HUES6 (cell line): ENCODE data around the gene P2RX4.
"Not testable (repeated sequence)": the region's sequence is repeated elsewhere in the genome, so short reads cannot be mapped to it uniquely, and the experiment has no call there.

ENCODE experiments used
- H3K27ac ChIP-seq: 2 replicates; pipeline ENCODE4 v1.7.0; 2013; ENCODE audit warnings: low read depth, mild to moderate bottlenecking, low read length, inconsistent platforms
- H3K27me3 ChIP-seq: 2 replicates; pipeline ENCODE4 v1.6.1; 2013; ENCODE audit warnings: low read length; ENCODE audit not compliant: control insufficient read depth, insufficient read depth
- H3K36me3 ChIP-seq: 2 replicates; pipeline ENCODE4 v1.6.1; 2013; ENCODE audit warnings: low read length; ENCODE audit not compliant: control insufficient read depth, insufficient read depth
- H3K4me1 ChIP-seq: 2 replicates; pipeline ENCODE4 v1.6.1; 2013; ENCODE audit warnings: low read length; ENCODE audit not compliant: control insufficient read depth, insufficient read depth
- H3K4me3 ChIP-seq: 2 replicates; pipeline ENCODE4 v1.5.1; 2013; ENCODE audit warnings: low read depth, low read length
- H3K9ac ChIP-seq: one replicate; pipeline ENCODE4 v1.6.1; 2013; ENCODE audit warnings: mild to moderate bottlenecking, low read length
- H3K9me3 ChIP-seq: 2 replicates; pipeline ENCODE4 v1.6.1; 2013; ENCODE audit warnings: low read depth, low read length; ENCODE audit not compliant: control insufficient read depth, insufficient read depth

The P2RX4 gene

GRCh38 chr12:121189619-121190155 is 20.2 kb upstream of the P2RX4 start:
- H3K36me3 ChIP-seq, result no peaks in the 10 kb centered on the region
- 0 out of 2 replicates have a peak, but pooled peaks cover under 1% of the 10 kb centered on the region for H3K4me1 ChIP-seq
- H3K4me3 ChIP-seq, result no peak overlapping the region
- no peaks in the 10 kb centered on the region for H3K27me3 ChIP-seq
- no peak overlapping the region for H3K27ac ChIP-seq
- H3K9me3 ChIP-seq, result no peaks in the 10 kb centered on the region
- no peak overlapping the region for H3K9ac ChIP-seq

- H3K27me3 ChIP-seq, result no peaks in the 10 kb centered on the region
- no peaks in the 10 kb centered on the region for H3K9me3 ChIP-seq
- no peaks in the 10 kb centered on the region for H3K36me3 ChIP-seq
- H3K9ac ChIP-seq, result no peak overlapping the region
- no peaks in the 10 kb centered on the region for H3K4me1 ChIP-seq
- no peak overlapping the region for H3K27ac ChIP-seq
- no peak overlapping the region for H3K4me3 ChIP-seq
These were observed 19.4 kb upstream of the P2RX4 start for GRCh38 chr12:121190523-121191031.

GRCh38 chr12:121191151-121191550 is 18.8 kb upstream of the P2RX4 start:
- no peaks in the 10 kb centered on the region for H3K36me3 ChIP-seq
- H3K9ac ChIP-seq, result no peak overlapping the region
- H3K4me1 ChIP-seq, result no peaks in the 10 kb centered on the region
- H3K9me3 ChIP-seq, result no peaks in the 10 kb centered on the region
- no peak overlapping the region for H3K4me3 ChIP-seq
- no peaks in the 10 kb centered on the region for H3K27me3 ChIP-seq
- H3K27ac ChIP-seq, result no peak overlapping the region

GRCh38 chr12:121196902-121197301 is 13.0 kb upstream of the P2RX4 start:
- Histone ChIP-seq H3K9me3 (no peaks in the 10 kb centered on the region), H3K36me3 (no peaks in the 10 kb centered on the region), H3K9ac (no peak overlapping the region), H3K27ac (no peak overlapping the region), H3K4me1 (no peaks in the 10 kb centered on the region), H3K27me3 (no peaks in the 10 kb centered on the region), H3K4me3 (no peak overlapping the region)

- H3K4me1 ChIP-seq, result no peaks in the 10 kb centered on the region
- no peaks in the 10 kb centered on the region for H3K36me3 ChIP-seq
- H3K27me3 ChIP-seq, result no peaks in the 10 kb centered on the region
- H3K4me3 ChIP-seq, result no peak overlapping the region
- H3K9ac ChIP-seq, result no peak overlapping the region
- no peaks in the 10 kb centered on the region for H3K9me3 ChIP-seq
- H3K27ac ChIP-seq, result no peak overlapping the region
These were observed 11.0 kb upstream of the P2RX4 start for GRCh38 chr12:121198949-121199348.

GRCh38 chr12:121201140-121201539 is 8.8 kb upstream of the P2RX4 start:
- H3K4me3 ChIP-seq, H3K27me3 ChIP-seq, H3K4me1 ChIP-seq: not testable (repeated sequence)

GRCh38 chr12:121202407-121203355 is 7.2 kb upstream of the P2RX4 start:
- Histone ChIP-seq H3K27me3 (no peaks in the 10 kb centered on the region), H3K36me3 (no peaks in the 10 kb centered on the region), H3K4me1 (no peaks in the 10 kb centered on the region), H3K27ac (no peak overlapping the region), H3K4me3 (no peak overlapping the region), H3K9me3 (no peaks in the 10 kb centered on the region), H3K9ac (no peak overlapping the region)

More at GRCh38 chr12:121201140-121201539, 8.8 kb upstream of the P2RX4 start:
- not testable (repeated sequence) for H3K36me3 ChIP-seq, H3K9ac ChIP-seq, H3K9me3 ChIP-seq, H3K27ac ChIP-seq

GRCh38 chr12:121203482-121203881 is 6.4 kb upstream of the P2RX4 start:
- H3K36me3 ChIP-seq, result no peaks in the 10 kb centered on the region
- no peak overlapping the region for H3K4me3 ChIP-seq
- H3K9me3 ChIP-seq, result no peaks in the 10 kb centered on the region
- no peaks in the 10 kb centered on the region for H3K4me1 ChIP-seq
- H3K9ac ChIP-seq, result no peak overlapping the region
- no peak overlapping the region for H3K27ac ChIP-seq
- H3K27me3 ChIP-seq, result no peaks in the 10 kb centered on the region

GRCh38 chr12:121205491-121205890 is 4.4 kb upstream of the P2RX4 start:
- no peaks in the 10 kb centered on the region for H3K4me1 ChIP-seq

GRCh38 chr12:121208571-121208970 is 1.4 kb upstream of the P2RX4 start:
- H3K4me1 ChIP-seq, H3K9ac ChIP-seq, H3K36me3 ChIP-seq: not testable (repeated sequence)

More at GRCh38 chr12:121205491-121205890, 4.4 kb upstream of the P2RX4 start:
- H3K27me3 ChIP-seq, result peaks cover 7% of the 10 kb centered on the region
- H3K4me3 ChIP-seq, result no peak overlapping the region
- H3K9ac ChIP-seq, result no peak overlapping the region
- no peaks in the 10 kb centered on the region for H3K9me3 ChIP-seq
- no peaks in the 10 kb centered on the region for H3K36me3 ChIP-seq
- no peak overlapping the region for H3K27ac ChIP-seq

GRCh38 chr12:121209221-121209620 is 708 bp upstream of the P2RX4 start:
- no peaks in the 10 kb centered on the region for H3K9me3 ChIP-seq
- no peak overlapping the region for H3K9ac ChIP-seq
- peak overlapping the region; percentile 76; the same call in 1 of the 2 replicates for H3K4me3 ChIP-seq
- H3K27me3 ChIP-seq, result peaks cover 7% of the 10 kb centered on the region
- 0 out of 2 replicates have a peak, but pooled peaks cover 4% of the 10 kb centered on the region for H3K4me1 ChIP-seq
- H3K36me3 ChIP-seq, result no peaks in the 10 kb centered on the region
- no peak overlapping the region for H3K27ac ChIP-seq

More at GRCh38 chr12:121208571-121208970, 1.4 kb upstream of the P2RX4 start:
- not testable (repeated sequence) for H3K27ac ChIP-seq, H3K27me3 ChIP-seq, H3K4me3 ChIP-seq, H3K9me3 ChIP-seq
